ENCODE results near the gene MZB1.
"Not testable (repeated sequence)": the region's sequence is repeated elsewhere in the genome, so short reads cannot be mapped to it uniquely, and the experiment has no call there.

The MZB1 gene

GRCh38 chr5:139393497-139394122, 3.9 kb upstream of the MZB1 start:
- peaks cover 3% of the 10 kb centered on the region for H3K36me3 ChIP-seq (ENCODE audit: insufficient read depth, low read length)
- H3K4me1 ChIP-seq (ENCODE audit: insufficient read depth, low read length) = peaks cover 6% of the 10 kb centered on the region
- no peak overlapping the region for H3K4me3 ChIP-seq (ENCODE audit: low read length)
- no peak overlapping the region for H2AFZ ChIP-seq (ENCODE audit: low read depth, low read length)
- peaks cover 28% of the 10 kb centered on the region for H3K27me3 ChIP-seq (ENCODE audit: insufficient read depth, low read length)
- peaks cover 25% of the 10 kb centered on the region for H3K9me3 ChIP-seq (ENCODE audit: low read length)

GRCh38 chr5:139392678-139393496, 3.2 kb upstream of the MZB1 start:
- H2AFZ ChIP-seq (ENCODE audit: low read depth, low read length) = no peak overlapping the region
- peaks cover 25% of the 10 kb centered on the region for H3K9me3 ChIP-seq (ENCODE audit: low read length)
- peaks cover 6% of the 10 kb centered on the region for H3K4me1 ChIP-seq (ENCODE audit: insufficient read depth, low read length)
- H3K4me3 ChIP-seq (ENCODE audit: low read length) = no peak overlapping the region
- H3K36me3 ChIP-seq (ENCODE audit: insufficient read depth, low read length) = peaks cover 3% of the 10 kb centered on the region
- peaks cover 28% of the 10 kb centered on the region for H3K27me3 ChIP-seq (ENCODE audit: insufficient read depth, low read length)

DNA sequence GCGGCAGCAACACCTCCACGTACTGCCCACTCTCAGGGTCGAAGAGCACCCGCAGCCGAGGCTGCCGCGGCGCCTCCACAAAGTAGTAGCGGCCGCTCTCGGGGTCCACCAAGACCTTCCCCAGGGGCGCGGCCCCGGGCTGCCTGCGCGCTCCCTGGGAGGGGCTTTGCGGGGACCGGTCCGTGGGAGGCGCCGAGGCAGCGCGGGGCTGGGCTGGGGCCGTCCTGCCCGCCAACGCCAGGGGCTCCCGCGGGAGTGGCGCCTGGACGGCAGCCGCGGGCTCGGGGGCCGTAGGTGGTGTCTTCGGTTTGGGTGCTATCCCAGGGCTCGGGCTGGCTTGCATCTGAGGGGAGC, 2.6 kb upstream of the MZB1 start:
- Histone ChIP-seq H3K4me1 (ENCODE audit: insufficient read depth, low read length) (peaks cover 6% of the 10 kb centered on the region), H2AFZ (ENCODE audit: low read depth, low read length) (no peak overlapping the region), H3K36me3 (ENCODE audit: insufficient read depth, low read length) (peaks cover 3% of the 10 kb centered on the region), H3K9me3 (ENCODE audit: low read length) (peaks cover 25% of the 10 kb centered on the region), H3K4me3 (ENCODE audit: low read length) (no peak overlapping the region), H3K27me3 (ENCODE audit: insufficient read depth, low read length) (peaks cover 28% of the 10 kb centered on the region)

DNA sequence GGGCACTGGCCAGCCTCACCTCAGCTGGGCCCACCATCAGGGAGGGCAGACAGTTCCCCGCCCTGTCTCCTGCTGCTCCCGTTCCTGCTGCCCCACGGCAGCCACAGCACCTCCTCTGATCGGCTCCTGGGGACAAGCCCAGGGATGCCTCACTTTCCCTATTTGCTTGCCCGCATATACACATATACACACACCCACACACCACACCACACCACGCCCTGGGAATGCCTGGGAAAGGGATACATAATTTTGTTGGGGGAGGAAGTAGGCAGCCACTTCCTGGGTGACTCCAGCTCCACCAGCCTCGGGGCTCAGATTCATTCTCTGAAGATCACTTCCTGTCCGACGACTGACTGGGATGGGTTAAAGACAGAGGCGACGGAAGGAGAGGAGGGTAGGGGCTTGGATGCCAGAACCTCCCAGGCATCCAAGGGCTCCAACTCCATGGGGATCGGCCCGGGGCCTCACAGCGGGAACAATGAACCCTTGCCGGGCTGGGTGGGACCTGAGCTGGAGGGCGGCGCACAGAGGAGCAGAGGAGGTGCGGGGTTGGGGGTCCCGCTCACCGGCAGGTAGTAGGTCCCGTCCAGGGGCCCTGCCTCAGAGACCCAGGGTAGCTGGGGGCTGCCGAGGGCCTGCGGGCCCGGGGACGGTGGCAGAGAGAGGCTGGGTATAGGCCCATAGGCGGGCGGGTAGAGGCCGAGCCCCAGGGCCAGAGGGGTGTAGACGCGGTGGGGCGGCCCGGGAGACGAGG, 2.0 kb upstream of the MZB1 start:
- peaks cover 28% of the 10 kb centered on the region for H3K27me3 ChIP-seq (ENCODE audit: insufficient read depth, low read length)

GRCh38 chr5:139390639-139391569, 1.2 kb upstream of the MZB1 start:
- Histone ChIP-seq H2AFZ (ENCODE audit: low read depth, low read length) (no peak overlapping the region), H3K36me3 (ENCODE audit: insufficient read depth, low read length) (no peaks in the 10 kb centered on the region), H3K9me3 (ENCODE audit: low read length) (peaks cover 25% of the 10 kb centered on the region), H3K4me3 (ENCODE audit: low read length) (no peak overlapping the region), H3K27me3 (ENCODE audit: insufficient read depth, low read length) (peaks cover 35% of the 10 kb centered on the region), H3K4me1 (ENCODE audit: insufficient read depth, low read length) (peaks cover 6% of the 10 kb centered on the region)

More for the DNA sequence above, 2.0 kb upstream of the MZB1 start:
- no peak overlapping the region for H2AFZ ChIP-seq (ENCODE audit: low read depth, low read length)
- no peaks in the 10 kb centered on the region for H3K36me3 ChIP-seq (ENCODE audit: insufficient read depth, low read length)
- no peak overlapping the region for H3K4me3 ChIP-seq (ENCODE audit: low read length)
- peaks cover 6% of the 10 kb centered on the region for H3K4me1 ChIP-seq (ENCODE audit: insufficient read depth, low read length)
- H3K9me3 ChIP-seq (ENCODE audit: low read length) = peaks cover 25% of the 10 kb centered on the region

GRCh38 chr5:139388198-139388821, 1.4 kb downstream of the MZB1 start:
- H2AFZ ChIP-seq (ENCODE audit: low read depth, low read length) = no peak overlapping the region
- no peak overlapping the region for H3K4me3 ChIP-seq (ENCODE audit: low read length)
- peaks cover 6% of the 10 kb centered on the region for H3K4me1 ChIP-seq (ENCODE audit: insufficient read depth, low read length)
- peaks cover 11% of the 10 kb centered on the region for H3K9me3 ChIP-seq (ENCODE audit: low read length)
- peaks cover 25% of the 10 kb centered on the region for H3K27me3 ChIP-seq (ENCODE audit: insufficient read depth, low read length)
- no peaks in the 10 kb centered on the region for H3K36me3 ChIP-seq (ENCODE audit: insufficient read depth, low read length)

- Histone ChIP-seq H3K4me3 (ENCODE audit: low read length) (no peak overlapping the region), H2AFZ (ENCODE audit: low read depth, low read length) (no peak overlapping the region), H3K9me3 (ENCODE audit: low read length) (peaks cover 5% of the 10 kb centered on the region), H3K36me3 (ENCODE audit: insufficient read depth, low read length) (no peaks in the 10 kb centered on the region), H3K27me3 (ENCODE audit: insufficient read depth, low read length) (peaks cover 19% of the 10 kb centered on the region), H3K4me1 (ENCODE audit: insufficient read depth, low read length) (peaks cover 6% of the 10 kb centered on the region)
Measured at GRCh38 chr5:139387611-139388197, 2.0 kb downstream of the MZB1 start.

DNA sequence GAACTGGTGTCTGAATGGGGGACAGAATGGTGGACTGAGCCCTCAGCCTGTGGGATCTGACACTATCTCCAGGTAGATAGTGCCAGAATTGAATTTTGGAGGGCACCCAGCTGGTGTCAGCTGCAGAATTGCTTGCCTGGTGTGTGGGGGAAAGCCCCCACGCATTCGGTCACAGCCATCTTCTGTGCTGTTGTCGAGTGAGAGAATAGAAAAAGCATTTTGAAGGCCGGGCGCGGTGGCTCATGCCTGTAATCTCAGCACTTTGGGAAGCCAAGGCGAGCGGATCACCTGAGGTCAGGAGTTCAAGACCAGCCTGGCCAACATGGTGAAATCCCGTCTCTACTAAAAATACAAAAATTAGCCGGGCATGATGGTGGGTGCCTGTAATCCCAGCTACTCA, 2.8 kb downstream of the MZB1 start:
- not testable (repeated sequence) for H3K9me3 ChIP-seq (ENCODE audit: low read length); H3K36me3 ChIP-seq (ENCODE audit: insufficient read depth, low read length); H3K4me3 ChIP-seq (ENCODE audit: low read length); H2AFZ ChIP-seq (ENCODE audit: low read depth, low read length); H3K4me1 ChIP-seq (ENCODE audit: insufficient read depth, low read length)
- peaks cover 17% of the 10 kb centered on the region for H3K27me3 ChIP-seq (ENCODE audit: insufficient read depth, low read length)

DNA sequence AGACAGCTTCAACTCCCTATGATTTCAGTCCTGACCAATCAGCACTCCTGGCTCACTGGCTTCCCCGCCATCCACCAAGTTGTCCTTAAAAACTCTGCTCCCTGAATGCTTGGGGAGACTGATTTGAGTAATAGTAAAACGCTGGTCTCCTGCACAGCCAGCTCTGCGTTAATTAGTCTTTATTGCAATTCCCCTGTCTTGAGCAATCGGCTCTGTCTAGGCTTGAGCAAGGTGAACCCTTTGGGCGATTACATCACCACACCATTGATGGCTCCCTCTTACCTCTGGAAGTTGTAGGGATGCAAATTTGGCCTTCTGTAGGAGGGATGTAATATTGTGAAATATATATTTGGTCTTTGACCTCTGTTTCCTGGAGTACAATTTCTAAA, 3.7 kb downstream of the MZB1 start:
- no peak overlapping the region for H2AFZ ChIP-seq (ENCODE audit: low read depth, low read length)
- no peaks in the 10 kb centered on the region for H3K36me3 ChIP-seq (ENCODE audit: insufficient read depth, low read length)
- H3K27me3 ChIP-seq (ENCODE audit: insufficient read depth, low read length) = peaks cover 10% of the 10 kb centered on the region
- no peak overlapping the region for H3K4me3 ChIP-seq (ENCODE audit: low read length)
- H3K9me3 ChIP-seq (ENCODE audit: low read length) = no peaks in the 10 kb centered on the region
- peaks cover 6% of the 10 kb centered on the region for H3K4me1 ChIP-seq (ENCODE audit: insufficient read depth, low read length)

- no peaks in the 10 kb centered on the region for H3K36me3 ChIP-seq (ENCODE audit: insufficient read depth, low read length)
- no peaks in the 10 kb centered on the region for H3K9me3 ChIP-seq (ENCODE audit: low read length)
- H2AFZ ChIP-seq (ENCODE audit: low read depth, low read length) = no peak overlapping the region
- peaks cover 10% of the 10 kb centered on the region for H3K27me3 ChIP-seq (ENCODE audit: insufficient read depth, low read length)
- no peak overlapping the region for H3K4me3 ChIP-seq (ENCODE audit: low read length)
- H3K4me1 ChIP-seq (ENCODE audit: insufficient read depth, low read length) = peaks cover 2% of the 10 kb centered on the region
Measured at GRCh38 chr5:139385061-139386049, 4.4 kb downstream of the MZB1 start.

DNA sequence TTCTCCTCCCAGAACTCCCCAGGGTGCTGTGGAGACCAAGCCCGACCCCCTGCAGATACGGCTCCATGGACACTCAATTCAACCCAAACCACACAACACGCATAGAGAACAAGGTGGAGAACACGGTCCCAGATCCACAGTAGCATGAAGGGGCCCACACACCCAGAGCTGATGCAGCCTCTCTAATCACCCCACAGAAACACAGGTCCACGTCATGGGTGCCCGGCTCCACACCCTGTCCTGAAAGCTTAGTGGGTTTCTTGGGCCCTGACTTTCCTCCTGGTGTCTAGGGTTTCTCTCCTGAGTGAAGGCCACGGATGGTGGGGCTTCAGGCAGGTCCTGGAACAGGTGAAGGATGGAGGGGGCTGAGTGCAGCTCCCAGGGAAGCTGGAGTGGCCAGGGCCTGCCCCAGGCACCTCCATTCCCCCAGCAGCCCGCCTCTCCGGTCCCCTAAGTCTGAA, 5.1 kb downstream of the MZB1 start:
- Histone ChIP-seq H3K36me3 (ENCODE audit: insufficient read depth, low read length) (no peaks in the 10 kb centered on the region), H3K9me3 (ENCODE audit: low read length) (no peaks in the 10 kb centered on the region), H3K27me3 (ENCODE audit: insufficient read depth, low read length) (peaks cover 10% of the 10 kb centered on the region), H3K4me3 (ENCODE audit: low read length) (no peak overlapping the region), H2AFZ (ENCODE audit: low read depth, low read length) (no peak overlapping the region), H3K4me1 (ENCODE audit: insufficient read depth, low read length) (no peaks in the 10 kb centered on the region)
